Measurements from ENCODE around the gene SSR3. TPM values are rescaled to one million over a fixed set of nuclear protein-coding genes. Genes with fewer than 3 reads are reported as not detected.
A peak's percentile ranks its signal among the peaks of the same experiment; 100 is the strongest.

The SSR3 gene
- total RNA-seq, 1 donor from 2014 or later, result 562 TPM

GRCh38 chr3:156509189-156510174 is 45.4 kb downstream of the SSR3 start:
- no peaks in the 10 kb centered on the region for H3K79me2 ChIP-seq (ENCODE audit: insufficient read depth, low read length)
- H3K4me3 ChIP-seq (ENCODE audit: insufficient read depth, low read depth, low read length), result no peak overlapping the region
- H3K9me3 Mint-ChIP-seq (ENCODE audit: unreplicated experiment), result no peaks in the 10 kb centered on the region
- no peak for TF ChIP-seq EZH2 (IDR thresholded peaks at IDR 0.05; ENCODE audit: insufficient read depth, low read length)
- TF ChIP-seq CTCF (IDR thresholded peaks at IDR 0.05; ENCODE audit: insufficient read depth, low read depth, low read length), result peak; percentile 58
- no peak overlapping the region for H3K27ac ChIP-seq (ENCODE audit: low read depth, low read length)
- no peak overlapping the region for H3K27ac Mint-ChIP-seq (ENCODE audit: unreplicated experiment)
- H2AFZ ChIP-seq (ENCODE audit: low read depth, low read length), result no peak overlapping the region
- H3K4me1 Mint-ChIP-seq (ENCODE audit: low read depth, unreplicated experiment), result peaks cover 3% of the 10 kb centered on the region
- no peak overlapping the region for H3K4me3 Mint-ChIP-seq (ENCODE audit: unreplicated experiment)
- no peaks in the 10 kb centered on the region for H3K27me3 ChIP-seq (ENCODE audit: insufficient read depth, low read length)
- no peaks in the 10 kb centered on the region for H3K27me3 Mint-ChIP-seq (ENCODE audit: low read depth, unreplicated experiment)
- DNase-seq (ENCODE audit: low read depth) (peak; percentile 33), FAIRE-seq (no peak)
- no peaks in the 10 kb centered on the region for H3K36me3 ChIP-seq (ENCODE audit: insufficient read depth, low read length)
- H3K4me2 ChIP-seq (ENCODE audit: low read length), result no peak overlapping the region
- no peak overlapping the region for H3K9ac ChIP-seq (ENCODE audit: low read length)
- no peaks in the 10 kb centered on the region for H3K9me3 ChIP-seq (ENCODE audit: insufficient read depth, low read depth, low read length)
- H3K4me1 ChIP-seq (ENCODE audit: insufficient read depth, low read length), result no peaks in the 10 kb centered on the region
- H4K20me1 ChIP-seq (ENCODE audit: insufficient read depth, low read length), result no peaks in the 10 kb centered on the region
- H3K36me3 Mint-ChIP-seq (ENCODE audit: low read depth, unreplicated experiment), result no peaks in the 10 kb centered on the region

GRCh38 chr3:156507285-156507684 is 47.6 kb downstream of the SSR3 start:
- Histone ChIP-seq H2AFZ (ENCODE audit: low read depth, low read length) (no peak overlapping the region), H3K4me3 (ENCODE audit: insufficient read depth, low read depth, low read length) (no peak overlapping the region), H3K4me1 (ENCODE audit: insufficient read depth, low read length) (no peaks in the 10 kb centered on the region), H3K79me2 (ENCODE audit: insufficient read depth, low read length) (no peaks in the 10 kb centered on the region), H4K20me1 (ENCODE audit: insufficient read depth, low read length) (no peaks in the 10 kb centered on the region), H3K27ac (ENCODE audit: low read depth, low read length) (no peak overlapping the region), H3K4me2 (ENCODE audit: low read length) (no peak overlapping the region), H3K27me3 (ENCODE audit: insufficient read depth, low read length) (no peaks in the 10 kb centered on the region), H3K36me3 (ENCODE audit: insufficient read depth, low read length) (no peaks in the 10 kb centered on the region), H3K9me3 (ENCODE audit: insufficient read depth, low read depth, low read length) (no peaks in the 10 kb centered on the region), H3K9ac (ENCODE audit: low read length) (no peak overlapping the region)
- TF ChIP-seq CTCF (IDR thresholded peaks at IDR 0.05; ENCODE audit: insufficient read depth, low read depth, low read length) (no peak), EZH2 (IDR thresholded peaks at IDR 0.05; ENCODE audit: insufficient read depth, low read length) (no peak)
- H3K36me3 Mint-ChIP-seq (ENCODE audit: low read depth, unreplicated experiment), result no peaks in the 10 kb centered on the region
- H3K4me1 Mint-ChIP-seq (ENCODE audit: low read depth, unreplicated experiment), result peaks cover 3% of the 10 kb centered on the region
- no peak overlapping the region for H3K4me3 Mint-ChIP-seq (ENCODE audit: unreplicated experiment)
- H3K27me3 Mint-ChIP-seq (ENCODE audit: low read depth, unreplicated experiment), result no peaks in the 10 kb centered on the region
- no peak overlapping the region for H3K27ac Mint-ChIP-seq (ENCODE audit: unreplicated experiment)
- H3K9me3 Mint-ChIP-seq (ENCODE audit: unreplicated experiment), result no peaks in the 10 kb centered on the region
- FAIRE-seq, result no peak
- no peak for DNase-seq (ENCODE audit: low read depth)

GRCh38 chr3:156498307-156498706 is 56.6 kb downstream of the SSR3 start:
- Histone ChIP-seq H3K79me2 (ENCODE audit: insufficient read depth, low read length) (no peaks in the 10 kb centered on the region), H3K4me3 (ENCODE audit: insufficient read depth, low read depth, low read length) (no peak overlapping the region), H3K27ac (ENCODE audit: low read depth, low read length) (no peak overlapping the region), H3K27me3 (ENCODE audit: insufficient read depth, low read length) (no peaks in the 10 kb centered on the region), H3K4me2 (ENCODE audit: low read length) (no peak overlapping the region), H2AFZ (ENCODE audit: low read depth, low read length) (no peak overlapping the region), H3K9me3 (ENCODE audit: insufficient read depth, low read depth, low read length) (no peaks in the 10 kb centered on the region), H3K9ac (ENCODE audit: low read length) (no peak overlapping the region), H3K4me1 (ENCODE audit: insufficient read depth, low read length) (peaks cover 11% of the 10 kb centered on the region), H4K20me1 (ENCODE audit: insufficient read depth, low read length) (no peaks in the 10 kb centered on the region), H3K36me3 (ENCODE audit: insufficient read depth, low read length) (no peaks in the 10 kb centered on the region)
- H3K27me3 Mint-ChIP-seq (ENCODE audit: low read depth, unreplicated experiment), result no peaks in the 10 kb centered on the region
- H3K36me3 Mint-ChIP-seq (ENCODE audit: low read depth, unreplicated experiment), result peaks cover 2% of the 10 kb centered on the region
- no peak for FAIRE-seq
- DNase-seq (ENCODE audit: low read depth), result no peak
- H3K4me3 Mint-ChIP-seq (ENCODE audit: unreplicated experiment), result no peak overlapping the region
- TF ChIP-seq CTCF (IDR thresholded peaks at IDR 0.05; ENCODE audit: insufficient read depth, low read depth, low read length) (no peak), EZH2 (IDR thresholded peaks at IDR 0.05; ENCODE audit: insufficient read depth, low read length) (no peak)
- no peaks in the 10 kb centered on the region for H3K9me3 Mint-ChIP-seq (ENCODE audit: unreplicated experiment)
- no peak overlapping the region for H3K27ac Mint-ChIP-seq (ENCODE audit: unreplicated experiment)
- peaks cover 2% of the 10 kb centered on the region for H3K4me1 Mint-ChIP-seq (ENCODE audit: low read depth, unreplicated experiment)

Data from astrocyte (in vitro differentiated cells and primary cell).